ENCODE results near the gene AJUBA.

DNA sequence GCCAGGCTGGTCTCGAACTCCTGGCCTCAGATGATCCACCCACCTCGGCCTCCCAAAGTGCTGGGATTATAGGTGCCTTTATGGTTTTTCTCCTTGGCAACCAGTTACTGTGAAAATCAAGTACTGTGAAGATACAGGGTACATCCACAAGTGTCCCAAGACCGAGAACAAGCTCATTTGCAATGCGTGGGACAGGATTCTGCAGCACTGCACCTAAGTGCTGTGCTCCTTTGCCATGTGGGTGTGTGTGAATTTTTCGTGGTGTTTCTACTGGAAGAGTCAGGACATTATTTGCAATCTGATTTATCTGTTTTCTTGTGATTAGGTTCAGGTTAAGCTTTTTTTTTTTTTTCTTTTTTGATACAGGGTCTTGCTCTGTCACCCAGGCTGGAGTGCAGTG is 34.7 kb upstream of the AJUBA start:
- TF ChIP-seq CTCF (IDR thresholded peaks at IDR 0.05) (no peak), POLR2A (IDR thresholded peaks at IDR 0.05) (no peak)
